GM12874 (cell line): Measurements from ENCODE around the gene CBLN1.

Source experiments
- TF ChIP-seq, protein P1 (sequence below): IDR thresholded peaks from 2 replicates; pipeline ENCODE4 v1.5.1; 2011; ENCODE audit warnings: low read depth, mild to moderate bottlenecking, control low read depth, low read length, moderate library complexity; ENCODE audit not compliant: insufficient read depth

The CBLN1 gene

GRCh38 chr16:49250689-49251088, 30.9 kb downstream of the CBLN1 start:
- TF ChIP-seq, protein P1, sequence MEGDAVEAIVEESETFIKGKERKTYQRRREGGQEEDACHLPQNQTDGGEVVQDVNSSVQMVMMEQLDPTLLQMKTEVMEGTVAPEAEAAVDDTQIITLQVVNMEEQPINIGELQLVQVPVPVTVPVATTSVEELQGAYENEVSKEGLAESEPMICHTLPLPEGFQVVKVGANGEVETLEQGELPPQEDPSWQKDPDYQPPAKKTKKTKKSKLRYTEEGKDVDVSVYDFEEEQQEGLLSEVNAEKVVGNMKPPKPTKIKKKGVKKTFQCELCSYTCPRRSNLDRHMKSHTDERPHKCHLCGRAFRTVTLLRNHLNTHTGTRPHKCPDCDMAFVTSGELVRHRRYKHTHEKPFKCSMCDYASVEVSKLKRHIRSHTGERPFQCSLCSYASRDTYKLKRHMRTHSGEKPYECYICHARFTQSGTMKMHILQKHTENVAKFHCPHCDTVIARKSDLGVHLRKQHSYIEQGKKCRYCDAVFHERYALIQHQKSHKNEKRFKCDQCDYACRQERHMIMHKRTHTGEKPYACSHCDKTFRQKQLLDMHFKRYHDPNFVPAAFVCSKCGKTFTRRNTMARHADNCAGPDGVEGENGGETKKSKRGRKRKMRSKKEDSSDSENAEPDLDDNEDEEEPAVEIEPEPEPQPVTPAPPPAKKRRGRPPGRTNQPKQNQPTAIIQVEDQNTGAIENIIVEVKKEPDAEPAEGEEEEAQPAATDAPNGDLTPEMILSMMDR = no peak

- TF ChIP-seq, protein P1 = no peak
Observed at GRCh38 chr16:49248227-49248626, 33.4 kb downstream of the CBLN1 start.

DNA sequence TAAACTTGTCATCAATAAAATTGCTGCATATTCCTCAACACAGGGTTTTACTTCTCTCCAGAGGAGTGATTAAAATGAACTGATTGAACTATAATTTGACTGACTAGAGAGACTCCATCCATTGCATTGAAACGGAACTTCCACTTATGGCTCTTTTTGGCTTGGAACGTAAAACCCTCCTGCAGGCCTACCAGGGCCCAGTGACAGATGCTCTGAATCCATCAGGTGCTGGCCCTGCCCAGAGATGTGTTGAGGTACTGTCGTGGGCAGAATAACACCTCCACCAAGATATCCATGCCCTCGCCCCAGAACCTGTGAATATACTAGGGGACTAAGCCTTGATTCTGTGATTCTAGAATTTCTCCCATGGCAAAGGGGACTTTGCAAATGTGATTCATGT, 45.4 kb downstream of the CBLN1 start:
- TF ChIP-seq, protein P1 = no peak
